Mononuclear cell (primary cell): ENCODE results near the gene COX19. TPM values are rescaled to one million over a fixed set of nuclear protein-coding genes. Genes with fewer than 3 reads are reported as not detected.
"Not testable (repeated sequence)": the region's sequence is repeated elsewhere in the genome, so short reads cannot be mapped to it uniquely, and the experiment has no call there.

ENCODE experiments used
- H3K27me3 ChIP-seq: 2 replicates; pipeline ENCODE4 v1.6.0; 2011; ENCODE audit warnings: low read length, control low read depth; ENCODE audit not compliant: insufficient read depth
- H3K4me1 ChIP-seq: 2 replicates; pipeline ENCODE4 v1.5.1; 2011; ENCODE audit warnings: mild to moderate bottlenecking, low read length, control low read depth; ENCODE audit not compliant: insufficient read depth
- H3K4me3 ChIP-seq: 2 replicates; pipeline ENCODE4 v1.5.1; 2011; ENCODE audit warnings: mild to moderate bottlenecking, low read length, moderate library complexity
- H3K9me3 ChIP-seq: 2 replicates; pipeline ENCODE4 v1.5.1; 2011; ENCODE audit warnings: low read depth, mild to moderate bottlenecking, control low read depth, low read length
- total RNA-seq: library from RNA; depleted of rRNA; stranded (reverse); fragments of >200 nt; gene quantifications from one replicate; pipeline ENCODE4 v1.2.3, GENCODE V29; 2012

Gene COX19
- total RNA-seq, 1 donor = 33.4 TPM

DNA sequence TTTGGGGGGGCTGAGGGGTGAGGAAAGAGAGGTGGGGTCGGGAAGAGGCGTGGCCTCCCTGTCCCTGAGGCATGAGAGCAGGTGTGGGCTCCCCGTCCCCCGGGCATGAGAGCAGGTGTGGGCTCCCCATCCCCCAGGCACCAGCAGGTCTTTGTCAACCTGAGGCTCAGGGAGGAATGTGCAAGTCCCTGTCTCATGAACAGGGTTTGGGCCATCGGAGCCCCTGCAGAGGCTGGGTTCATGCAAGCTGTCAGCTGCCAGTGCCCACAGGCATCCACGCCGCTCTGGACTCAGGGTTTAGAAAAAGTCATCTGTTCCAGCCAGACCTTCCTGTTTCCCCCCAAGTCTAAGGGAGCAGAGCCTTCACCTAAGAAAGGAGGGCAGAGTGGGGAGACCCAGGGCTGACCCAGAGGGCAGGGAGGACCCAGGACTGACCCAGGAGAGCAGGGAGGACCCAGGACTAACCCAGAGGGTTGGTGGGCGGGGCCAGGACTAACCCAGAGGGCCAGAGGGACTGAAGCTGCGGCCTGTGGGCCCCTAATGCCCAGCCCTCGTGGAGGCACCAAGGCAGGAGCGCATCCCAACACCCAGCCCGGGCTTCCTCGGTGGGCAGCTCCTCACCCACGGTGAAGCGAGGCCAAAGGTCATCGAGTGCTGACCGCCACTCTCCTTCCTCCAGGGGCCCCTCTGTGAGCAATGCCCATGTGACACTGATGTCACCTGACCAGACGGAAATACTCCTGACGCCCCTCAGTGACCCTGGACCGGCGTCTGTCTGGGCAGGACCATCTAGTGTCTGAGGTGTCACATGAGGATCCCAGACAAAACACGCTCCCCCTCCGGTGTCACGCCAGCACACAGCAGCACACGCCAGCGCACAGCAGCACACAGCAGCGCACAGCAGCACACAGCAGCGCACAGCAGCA lies 40.1 kb upstream of the COX19 start:
- Histone ChIP-seq H3K9me3 (no peaks in the 10 kb centered on the region), H3K27me3 (no peaks in the 10 kb centered on the region), H3K4me3 (no peak overlapping the region), H3K4me1 (peaks cover 12% of the 10 kb centered on the region)

DNA sequence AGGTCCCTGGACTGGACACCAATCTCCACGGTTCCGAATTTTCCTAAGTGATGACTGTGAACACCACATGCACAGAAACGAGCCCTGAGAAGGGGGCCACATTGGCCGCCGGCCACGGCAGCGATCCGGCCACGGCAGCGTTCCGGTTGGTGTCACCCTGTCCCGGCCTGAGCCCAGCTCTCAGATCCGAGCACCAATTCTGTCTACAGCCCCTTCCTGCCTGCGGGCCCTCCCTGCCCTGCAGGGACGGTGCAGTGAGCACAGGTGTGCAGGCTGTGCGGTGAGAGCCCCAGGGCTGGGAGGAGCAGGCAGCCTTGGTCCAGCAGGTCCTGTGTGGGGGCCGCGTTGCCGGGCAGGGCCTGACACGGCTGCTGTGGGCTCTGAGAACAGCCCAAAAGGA lies 39.3 kb upstream of the COX19 start:
- Histone ChIP-seq H3K27me3 (no peaks in the 10 kb centered on the region), H3K4me1 (peaks cover 12% of the 10 kb centered on the region), H3K9me3 (no peaks in the 10 kb centered on the region), H3K4me3 (no peak overlapping the region)

DNA sequence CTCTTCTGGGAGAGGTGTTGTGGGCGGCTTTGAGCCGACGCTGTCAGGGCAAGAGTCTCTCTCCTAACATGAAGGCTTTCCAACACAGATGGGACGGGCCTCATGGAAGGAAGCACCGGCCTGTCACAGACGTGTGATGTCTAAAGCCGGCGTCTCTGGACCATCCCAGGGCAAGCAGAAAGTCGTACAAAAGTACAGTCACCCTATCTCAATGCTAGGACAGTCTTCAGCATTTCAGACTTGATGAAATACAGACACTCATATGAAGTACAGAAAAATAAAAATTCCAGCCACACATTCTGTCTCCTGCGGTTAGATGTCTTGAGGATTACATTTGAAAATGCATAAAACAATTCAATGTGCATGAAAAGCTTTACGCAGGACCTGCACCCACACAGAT lies 38.2 kb upstream of the COX19 start:
- Histone ChIP-seq H3K4me1 (peaks cover 12% of the 10 kb centered on the region), H3K9me3 (no peaks in the 10 kb centered on the region), H3K4me3 (no peak overlapping the region), H3K27me3 (no peaks in the 10 kb centered on the region)

DNA sequence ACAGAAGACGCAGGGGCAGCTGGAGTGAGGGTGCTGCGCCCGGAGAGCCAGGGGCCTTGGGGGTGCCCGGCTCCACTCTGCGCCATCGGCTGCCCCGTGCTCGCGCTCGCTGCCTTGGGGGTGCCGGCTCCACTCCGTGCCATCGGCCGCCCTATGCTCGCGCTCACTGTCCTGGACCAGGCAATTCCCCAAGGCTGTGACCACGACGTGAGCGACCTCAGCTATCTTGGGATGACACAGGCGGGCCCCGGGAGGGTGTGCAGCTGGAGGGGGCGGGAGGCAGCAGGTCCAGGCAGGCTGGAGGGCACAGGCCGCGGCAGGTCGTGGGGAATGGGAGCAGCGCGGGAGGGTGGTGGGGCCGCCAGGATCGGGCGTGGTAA lies 37.4 kb upstream of the COX19 start:
- H3K4me1 ChIP-seq = peaks cover 12% of the 10 kb centered on the region
- H3K27me3 ChIP-seq = no peaks in the 10 kb centered on the region
- H3K9me3 ChIP-seq = no peaks in the 10 kb centered on the region
- H3K4me3 ChIP-seq = no peak overlapping the region

DNA sequence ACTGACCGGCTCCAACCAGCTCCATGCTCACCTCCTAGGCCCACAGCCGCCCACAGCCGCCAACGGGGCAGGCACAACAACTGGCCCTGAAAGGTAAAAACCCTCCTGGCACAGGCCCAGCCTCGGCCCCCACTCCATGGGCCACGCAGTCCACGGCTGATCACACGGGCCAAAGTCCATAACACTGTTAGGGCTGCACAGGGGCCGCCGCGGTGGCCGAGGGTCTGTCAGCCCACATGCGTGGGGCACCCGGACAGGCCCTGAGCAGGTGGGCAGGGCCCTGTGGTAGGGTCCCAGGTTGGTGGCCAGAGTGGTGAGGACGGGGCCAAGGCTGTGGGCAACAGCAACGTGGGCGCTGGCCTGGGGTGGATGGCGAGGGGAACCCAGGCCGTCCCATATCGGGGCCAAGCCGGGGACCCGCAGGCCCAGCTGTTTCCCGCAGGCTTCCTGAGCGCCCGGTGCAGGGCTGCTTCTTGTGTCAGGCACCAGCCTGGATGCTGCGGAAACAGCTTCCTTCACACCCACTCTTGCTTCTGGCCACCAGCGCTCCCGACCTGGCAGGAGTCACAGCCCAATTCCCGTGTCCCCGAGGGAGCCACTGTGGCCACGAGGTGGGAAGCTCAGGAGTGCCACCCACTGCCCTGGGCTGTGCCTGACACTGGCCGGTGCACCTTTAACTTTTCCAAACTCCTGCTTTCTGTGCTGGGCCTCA lies 36.8 kb upstream of the COX19 start:
- Histone ChIP-seq H3K27me3 (no peaks in the 10 kb centered on the region), H3K4me1 (peaks cover 12% of the 10 kb centered on the region), H3K4me3 (no peak overlapping the region), H3K9me3 (no peaks in the 10 kb centered on the region)

DNA sequence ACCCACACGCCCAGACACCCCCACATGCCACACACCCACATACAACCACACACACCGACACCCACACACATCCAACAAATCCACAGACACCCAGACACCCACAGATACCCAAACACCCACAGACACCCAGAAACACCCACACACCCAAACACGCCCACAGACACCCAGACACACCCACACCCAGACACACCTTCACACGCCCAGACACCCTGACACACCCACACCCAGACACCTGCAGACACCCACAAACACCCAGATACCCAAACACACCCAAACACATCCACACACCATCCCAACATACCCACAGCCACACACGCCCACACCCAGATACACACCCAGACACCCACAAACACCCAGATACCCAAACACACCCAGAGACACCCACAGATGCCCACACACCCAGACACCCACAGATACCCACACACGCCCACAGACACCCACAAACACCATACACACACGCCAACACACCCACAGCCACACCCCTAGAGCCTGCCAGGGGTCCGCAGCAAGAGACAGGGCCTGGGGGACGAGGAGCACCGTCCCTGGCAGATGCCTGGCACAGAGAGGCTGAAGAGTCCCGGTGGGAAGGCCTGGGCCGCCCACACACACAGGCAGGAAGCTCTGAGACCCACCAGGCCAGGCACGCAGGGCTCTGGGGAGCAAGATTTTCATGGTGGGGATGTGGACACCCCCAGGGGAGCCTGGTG lies 36.1 kb upstream of the COX19 start:
- Histone ChIP-seq H3K4me1 (peaks cover 12% of the 10 kb centered on the region), H3K4me3 (no peak overlapping the region), H3K27me3 (no peaks in the 10 kb centered on the region), H3K9me3 (no peaks in the 10 kb centered on the region)

DNA sequence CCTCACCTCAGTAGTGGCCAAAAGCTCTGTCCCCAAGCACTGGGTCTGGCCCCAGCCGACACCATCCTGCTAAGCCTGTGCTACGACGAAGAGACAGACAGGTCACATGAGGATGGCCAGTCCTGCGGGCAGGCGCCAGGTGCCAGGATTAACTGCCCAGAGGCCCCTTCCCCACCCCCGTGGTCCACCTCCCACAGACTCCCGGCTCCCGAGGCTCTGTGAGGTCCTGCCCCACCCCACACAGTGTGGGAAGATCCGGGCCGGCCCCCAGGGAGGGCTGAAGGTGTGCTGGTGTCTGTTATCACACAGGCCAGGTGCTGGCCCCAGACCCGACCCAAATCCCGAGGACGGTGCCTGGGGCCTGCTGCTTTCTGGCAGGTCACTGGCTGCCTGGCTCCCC lies 34.9 kb upstream of the COX19 start:
- Histone ChIP-seq H3K4me3 (no peak overlapping the region), H3K4me1 (peaks cover 12% of the 10 kb centered on the region), H3K9me3 (no peaks in the 10 kb centered on the region), H3K27me3 (no peaks in the 10 kb centered on the region)

DNA sequence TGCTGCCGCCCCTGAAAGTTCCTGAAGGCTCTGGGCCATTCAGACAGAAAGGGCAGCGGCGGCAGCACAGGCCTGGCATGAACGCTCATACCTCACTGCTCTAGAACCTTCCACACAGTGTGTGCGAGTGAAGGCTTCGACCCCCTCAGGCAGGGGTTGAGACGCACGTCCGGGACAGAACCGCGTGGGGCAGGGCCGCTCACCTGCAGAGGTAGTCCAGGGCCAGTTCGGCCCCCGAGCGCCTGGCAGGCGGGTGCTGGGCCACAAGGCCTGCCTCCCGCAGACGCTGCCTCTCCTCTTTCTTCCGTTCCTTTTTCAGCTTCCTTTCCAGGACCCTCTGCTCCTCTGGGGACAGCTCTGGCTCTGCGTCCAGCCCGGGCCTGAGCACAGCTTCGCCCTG lies 34.4 kb upstream of the COX19 start:
- H3K9me3 ChIP-seq = no peaks in the 10 kb centered on the region
- H3K4me1 ChIP-seq = peaks cover 12% of the 10 kb centered on the region
- no peaks in the 10 kb centered on the region for H3K27me3 ChIP-seq
- no peak overlapping the region for H3K4me3 ChIP-seq

DNA sequence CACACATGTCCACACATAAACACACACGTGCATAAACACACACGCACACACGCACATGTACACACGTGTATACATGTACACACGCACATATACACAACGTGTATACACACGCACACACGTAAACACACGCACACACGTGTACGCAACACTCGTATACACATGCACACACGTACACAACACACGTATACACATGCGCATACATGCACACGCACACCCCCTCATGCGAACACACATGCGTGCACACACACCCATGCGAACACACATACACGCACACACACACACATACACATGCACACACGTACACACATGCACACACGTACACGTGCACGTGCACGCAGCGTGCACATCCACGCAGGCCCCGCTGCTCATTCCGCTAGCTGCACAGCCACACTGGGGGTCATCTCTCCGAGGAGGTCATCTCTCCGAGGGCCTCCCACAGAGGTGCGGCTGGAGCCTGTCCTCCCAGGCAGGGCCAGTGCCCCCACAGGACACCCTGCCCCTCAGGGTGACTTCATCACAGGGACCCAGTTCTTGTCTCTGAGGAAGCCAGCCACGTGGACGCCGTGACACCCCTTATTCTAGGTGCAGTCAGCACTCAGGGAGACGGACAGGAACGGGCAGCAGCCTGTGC lies 33.5 kb upstream of the COX19 start:
- Histone ChIP-seq H3K9me3 (no peaks in the 10 kb centered on the region), H3K27me3 (no peaks in the 10 kb centered on the region), H3K4me3 (no peak overlapping the region), H3K4me1 (peaks cover 12% of the 10 kb centered on the region)

DNA sequence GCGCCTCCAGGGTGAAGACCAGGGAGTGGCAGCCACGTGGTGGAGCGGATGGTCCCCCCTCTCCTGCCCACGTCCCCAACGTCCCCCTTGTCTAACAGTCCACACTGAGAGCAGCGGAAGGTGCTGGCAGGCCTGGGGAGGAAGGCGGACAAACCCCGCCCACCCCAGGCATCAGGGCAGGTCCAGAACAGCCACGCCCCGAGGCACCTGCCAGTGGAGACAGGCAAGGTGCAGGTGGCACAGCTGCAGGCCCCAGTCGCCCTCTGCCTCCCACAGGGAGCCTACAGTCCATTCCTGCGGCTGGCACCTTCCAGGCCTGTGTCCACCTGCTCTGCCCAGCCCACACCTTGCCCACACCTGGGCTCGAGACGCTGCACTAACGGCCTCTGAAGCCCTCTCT lies 32.6 kb upstream of the COX19 start:
- Histone ChIP-seq H3K4me3 (no peak overlapping the region), H3K9me3 (no peaks in the 10 kb centered on the region), H3K4me1 (peaks cover 12% of the 10 kb centered on the region), H3K27me3 (no peaks in the 10 kb centered on the region)

DNA sequence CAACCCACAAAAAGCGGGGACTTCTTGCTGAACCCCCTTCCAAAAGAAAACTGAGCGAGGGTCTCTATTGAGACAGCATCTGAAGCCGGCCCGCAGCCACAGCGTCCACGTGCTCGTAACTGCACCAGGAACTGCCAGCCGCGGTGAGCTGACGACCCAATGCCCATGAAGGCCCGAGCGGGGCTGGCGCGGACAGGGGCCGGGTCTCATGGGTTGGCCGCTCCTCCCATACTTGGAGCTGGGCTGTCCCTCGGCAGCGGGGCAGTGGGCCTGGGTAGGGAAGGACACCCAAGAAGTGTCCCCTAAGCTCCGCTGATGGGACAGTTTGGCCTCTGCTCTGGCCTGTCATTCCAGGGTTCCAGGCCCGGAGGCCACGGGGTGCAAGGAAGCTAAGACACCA lies 30.0 kb upstream of the COX19 start:
- H3K27me3 ChIP-seq = no peaks in the 10 kb centered on the region
- H3K4me3 ChIP-seq = no peak overlapping the region
- no peaks in the 10 kb centered on the region for H3K9me3 ChIP-seq
- no peaks in the 10 kb centered on the region for H3K4me1 ChIP-seq

DNA sequence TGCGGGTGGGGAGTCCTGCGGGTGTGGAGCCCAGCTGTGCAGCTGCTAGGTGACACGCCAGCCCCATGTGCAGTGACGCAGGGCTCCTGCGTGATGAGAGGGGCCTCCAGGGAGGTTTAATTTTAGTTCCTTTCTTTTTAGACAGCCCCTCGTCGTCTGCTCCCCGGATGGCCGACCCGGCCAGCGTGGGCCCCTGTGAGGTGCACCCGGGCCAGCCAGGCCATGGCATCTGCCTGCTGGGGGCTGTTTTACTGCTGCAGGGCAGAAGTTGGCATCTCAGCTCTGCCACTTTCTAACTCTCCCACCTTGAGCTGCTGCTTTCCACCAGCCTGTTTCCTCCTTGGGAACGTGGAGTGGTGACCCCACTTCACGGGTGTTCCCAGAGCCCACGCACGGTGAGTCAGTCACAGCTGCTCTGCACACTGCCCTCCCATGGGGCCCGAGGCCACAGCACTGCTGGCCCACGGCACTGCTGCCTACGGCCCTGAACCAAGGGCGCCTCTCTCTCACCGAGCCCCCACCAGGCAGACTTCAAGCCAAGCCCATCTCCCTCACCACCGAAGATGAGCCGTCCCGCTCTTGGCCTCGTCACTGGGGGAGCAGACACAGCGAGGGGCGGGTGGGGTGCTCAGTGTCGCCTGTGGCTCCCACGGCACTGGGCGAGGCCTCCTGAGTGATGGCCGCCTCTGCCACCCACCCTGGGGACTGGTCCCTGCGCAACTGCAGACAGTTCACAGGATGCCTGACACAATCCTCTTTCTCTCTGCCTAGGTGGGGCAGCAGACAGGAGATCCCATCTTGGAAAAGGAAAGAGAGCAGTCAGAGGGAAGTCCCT lies 28.9 kb upstream of the COX19 start:
- no peaks in the 10 kb centered on the region for H3K27me3 ChIP-seq

DNA sequence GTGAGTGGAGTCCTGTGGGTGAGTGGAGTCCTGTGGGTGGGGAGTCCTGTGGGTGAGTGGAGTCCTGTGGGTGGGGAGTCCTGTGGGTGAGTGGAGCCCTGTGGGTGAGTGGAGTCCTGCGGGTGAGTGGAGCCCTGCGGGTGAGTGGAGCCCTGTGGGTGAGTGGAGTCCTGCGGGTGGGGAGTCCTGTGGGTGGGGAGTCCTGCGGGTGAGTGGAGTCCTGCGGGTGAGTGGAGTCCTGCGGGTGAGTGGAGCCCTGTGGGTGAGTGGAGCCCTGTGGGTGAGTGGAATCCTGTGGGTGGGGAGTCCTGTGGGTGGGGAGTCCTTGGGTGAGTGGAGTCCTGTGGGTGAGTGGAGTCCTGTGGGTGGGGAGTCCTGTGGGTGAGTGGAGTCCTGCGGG lies 27.1 kb upstream of the COX19 start:
- not testable (repeated sequence) for H3K27me3 ChIP-seq, H3K4me1 ChIP-seq, H3K9me3 ChIP-seq, H3K4me3 ChIP-seq

More for the DNA sequence above, 28.9 kb upstream of the COX19 start:
- Histone ChIP-seq H3K4me1 (no peaks in the 10 kb centered on the region), H3K9me3 (no peaks in the 10 kb centered on the region), H3K4me3 (no peak overlapping the region)

DNA sequence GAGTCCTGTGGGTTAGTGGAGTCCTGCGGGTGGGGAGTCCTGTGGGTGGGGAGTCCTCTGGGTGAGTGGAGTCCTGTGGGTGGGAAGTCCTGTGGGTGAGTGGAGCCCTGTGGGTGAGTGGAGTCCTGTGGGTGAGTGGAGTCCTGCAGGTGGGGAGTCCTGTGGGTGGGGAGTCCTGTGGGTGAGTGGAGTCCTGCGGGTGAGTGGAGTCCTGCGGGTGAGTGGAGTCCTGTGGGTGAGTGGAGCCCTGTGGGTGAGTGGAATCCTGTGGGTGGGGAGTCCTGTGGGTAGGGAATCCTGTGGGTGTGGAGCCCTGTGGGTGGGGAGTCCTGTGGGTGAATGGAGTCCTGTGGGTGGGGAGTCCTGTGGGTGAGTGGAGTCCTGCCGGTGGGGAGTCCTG lies 26.7 kb upstream of the COX19 start:
- H3K4me3 ChIP-seq, H3K27me3 ChIP-seq, H3K9me3 ChIP-seq, H3K4me1 ChIP-seq: not testable (repeated sequence)
